Putamen (tissue), 1 donor: ENCODE results near the gene CCL26.
"Not testable (repeated sequence)": the region's sequence is repeated elsewhere in the genome, so short reads cannot be mapped to it uniquely, and the experiment has no call there.

Source experiments
- DNase-seq: peaks from one replicate; pipeline ENCODE4 v3.0.0-alpha.2; 2016; ENCODE audit warnings: low spot score

Gene CCL26

GRCh38 chr7:75738975-75739795, 32.8 kb downstream of the CCL26 start:
- DNase-seq = peak; percentile 100

DNA sequence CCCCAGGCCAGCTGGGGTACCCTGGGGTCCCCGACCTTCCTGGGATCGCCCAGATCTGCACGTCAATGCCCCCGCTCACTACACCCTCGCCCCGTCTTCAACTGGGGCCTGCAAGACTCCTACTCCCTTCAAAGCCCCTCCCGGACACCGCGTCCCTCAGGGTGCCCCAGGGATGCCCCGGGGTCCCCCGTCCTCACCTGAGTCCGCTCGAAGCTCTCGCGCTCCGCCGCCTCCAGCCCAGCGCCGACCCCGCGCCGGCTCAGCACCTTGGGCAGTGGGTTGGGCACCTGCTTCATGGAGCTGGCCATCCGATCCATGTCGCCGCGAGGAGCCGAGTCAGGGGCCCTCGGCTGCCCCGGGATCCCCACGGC, 33.4 kb downstream of the CCL26 start, which contains the start of gene HIP1:
HIP1 (minus strand) TSS at position 338 of the 371 bp plus-strand sequence; CDS start at position 317, 21 bp downstream.
- no peak for DNase-seq

DNA sequence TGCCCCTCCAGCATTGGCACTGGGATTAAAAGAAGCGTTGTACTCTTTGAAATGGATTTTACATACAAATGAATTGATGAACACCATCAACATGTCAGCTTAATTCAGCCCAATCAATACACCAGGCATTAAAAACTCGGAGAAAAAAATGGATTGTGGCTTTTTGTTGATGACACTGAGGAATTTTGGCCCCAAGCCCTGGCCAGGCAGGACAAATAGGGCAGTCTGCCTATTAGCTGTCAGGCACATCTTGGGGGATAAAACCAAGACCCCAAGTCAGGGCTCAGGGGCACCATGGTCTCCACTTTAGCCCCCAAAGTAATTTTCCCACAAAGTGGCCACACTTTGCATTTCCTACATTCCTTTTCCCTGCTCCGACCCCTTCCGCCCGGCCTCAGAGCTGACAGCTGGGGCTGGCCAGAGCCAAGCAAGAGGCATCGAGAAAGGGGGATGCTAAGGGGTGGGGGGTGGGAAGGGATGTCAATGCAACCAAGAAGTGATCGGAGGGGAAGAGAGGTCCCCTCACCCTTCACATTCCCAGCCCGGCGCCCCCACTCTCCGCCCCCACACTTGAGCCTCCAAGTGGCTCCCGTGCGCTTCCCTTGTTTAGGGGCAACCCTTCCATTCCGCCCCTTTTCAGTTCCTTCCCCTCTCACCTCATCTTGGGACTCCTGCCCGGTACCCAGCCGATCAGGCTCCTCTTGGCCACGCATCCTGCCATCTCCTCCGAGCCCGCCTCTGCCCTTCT, 34.0 kb downstream of the CCL26 start:
- DNase-seq = no peak

- no peak for DNase-seq
These were observed 36.2 kb downstream of the CCL26 start for GRCh38 chr7:75735581-75736350.

- no peak for DNase-seq
These were observed 37.2 kb downstream of the CCL26 start for GRCh38 chr7:75734586-75735458.

DNA sequence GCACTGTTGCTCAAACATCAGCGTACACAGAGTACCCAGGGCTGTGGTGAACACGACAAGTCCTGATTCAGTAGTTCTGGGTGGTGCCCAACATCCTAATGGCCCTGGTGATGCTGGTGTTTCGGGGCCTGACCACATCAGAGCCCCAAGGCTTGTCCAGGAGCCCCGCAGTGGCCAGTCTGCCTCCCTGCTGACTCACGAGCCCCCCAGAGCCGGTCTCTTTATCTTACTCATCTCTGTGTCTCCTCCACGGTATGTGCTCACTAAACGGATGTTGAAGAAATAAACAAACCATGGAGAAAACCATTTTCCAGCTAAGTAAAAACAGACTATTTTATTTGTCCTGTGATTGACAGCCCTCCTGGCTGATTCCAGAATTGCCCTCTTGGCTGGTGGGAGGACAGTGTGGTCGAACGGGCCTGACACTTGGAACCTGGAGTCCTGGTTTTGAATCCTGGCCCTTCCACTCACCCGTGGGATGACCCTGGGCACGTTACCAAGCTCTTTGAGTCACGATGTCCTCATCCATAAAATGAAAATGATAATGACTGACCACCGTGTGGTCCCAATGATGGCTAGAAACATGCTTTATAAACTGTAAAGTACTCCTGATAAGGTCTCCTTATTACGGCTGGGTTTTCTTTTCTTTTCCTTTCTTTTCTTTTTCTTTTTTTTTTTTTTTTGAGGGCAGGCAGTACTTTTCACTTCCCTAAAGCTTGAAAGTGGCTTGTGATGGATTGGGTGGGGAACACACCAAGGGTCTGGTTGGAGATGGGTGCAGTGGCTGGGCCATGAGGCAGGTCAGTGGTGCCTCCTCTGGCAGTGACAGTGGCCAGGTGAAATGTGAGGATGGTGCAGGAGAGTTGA, 39.0 kb downstream of the CCL26 start:
- DNase-seq = no peak

DNA sequence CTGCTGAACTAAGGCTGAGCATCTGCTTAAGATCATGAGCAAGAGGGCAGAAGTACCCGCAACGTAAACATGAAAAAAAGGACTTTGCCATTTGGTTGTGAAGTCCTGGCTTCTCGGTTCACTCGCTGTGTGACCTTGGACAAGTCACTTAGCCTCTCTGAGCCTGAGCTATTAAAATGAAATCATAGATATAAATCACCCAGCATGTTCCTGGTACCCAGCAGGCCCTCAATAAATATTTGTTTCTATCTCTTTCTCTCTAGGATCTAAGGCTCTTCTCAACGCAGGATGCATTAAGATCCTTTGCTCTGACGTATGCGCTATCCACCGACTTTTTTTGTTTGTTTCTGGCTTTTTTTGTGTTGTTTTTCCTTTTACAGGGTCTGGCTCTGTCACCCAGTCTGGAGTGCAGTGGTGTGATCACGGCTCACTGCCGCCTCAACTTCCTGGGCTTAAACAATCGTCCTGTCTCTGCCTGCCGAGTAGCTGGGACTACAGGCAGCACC, 39.9 kb downstream of the CCL26 start:
- no peak for DNase-seq

DNA sequence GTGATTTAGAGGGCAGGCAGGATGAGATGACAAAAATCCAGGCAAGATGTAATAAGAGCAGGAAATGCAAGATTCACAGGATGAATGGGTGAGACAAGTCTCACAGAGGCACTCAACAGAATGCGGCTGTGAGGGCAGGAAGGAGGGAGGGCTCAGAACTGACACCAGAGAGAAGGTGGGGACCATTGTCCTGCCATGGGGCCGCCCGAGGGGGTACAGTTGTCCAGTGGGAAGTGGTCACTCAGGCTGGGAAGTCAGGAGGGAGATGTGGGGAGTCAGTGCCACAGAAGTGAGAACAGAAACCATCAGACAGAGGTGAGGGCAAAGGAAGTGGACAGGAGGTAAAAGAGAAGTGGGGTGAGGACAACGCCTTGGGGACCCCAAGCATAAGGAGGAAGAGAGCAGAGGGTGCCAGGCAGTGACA, 42.1 kb downstream of the CCL26 start:
- DNase-seq = no peak

DNA sequence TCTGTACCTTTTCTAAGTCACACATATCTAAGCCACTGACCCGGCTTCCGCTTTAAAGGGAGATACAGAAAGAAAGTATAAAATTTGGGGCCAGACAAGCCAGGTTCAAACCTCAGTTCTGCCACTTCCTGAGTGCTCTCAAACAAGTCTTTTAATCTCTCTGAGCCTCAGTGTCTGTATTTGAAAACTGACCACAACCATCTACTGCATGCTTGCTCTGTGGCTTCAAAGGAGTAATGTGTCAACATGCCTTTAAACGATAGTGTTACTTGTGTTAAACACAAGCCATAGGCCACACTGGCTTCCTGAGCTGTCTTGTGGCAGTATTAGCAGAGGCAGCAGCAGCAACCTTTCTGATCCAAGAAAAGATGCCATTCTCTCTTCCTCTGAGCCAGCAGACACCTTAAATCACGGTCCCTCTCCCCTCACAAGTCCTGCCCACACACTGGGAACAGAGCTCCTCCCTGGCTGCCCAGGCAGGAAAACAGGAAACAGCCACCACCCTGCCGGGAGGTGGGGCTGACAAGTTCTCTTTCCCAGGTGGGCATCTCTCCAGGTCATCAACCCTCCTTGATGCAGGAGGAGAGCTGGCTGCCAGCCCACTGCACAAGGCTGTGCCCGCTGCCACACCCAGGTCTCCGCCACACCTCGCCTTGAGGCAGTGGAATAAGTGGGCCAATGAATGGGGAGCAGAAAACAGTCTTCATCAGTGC, 44.0 kb downstream of the CCL26 start:
- no peak for DNase-seq

- DNase-seq = not testable (repeated sequence)
These were observed 44.7 kb downstream of the CCL26 start for GRCh38 chr7:75727351-75727750.

GRCh38 chr7:75725306-75725705, 46.7 kb downstream of the CCL26 start:
- no peak for DNase-seq

- no peak for DNase-seq
These were observed 48.6 kb downstream of the CCL26 start for GRCh38 chr7:75723444-75723843.

DNA sequence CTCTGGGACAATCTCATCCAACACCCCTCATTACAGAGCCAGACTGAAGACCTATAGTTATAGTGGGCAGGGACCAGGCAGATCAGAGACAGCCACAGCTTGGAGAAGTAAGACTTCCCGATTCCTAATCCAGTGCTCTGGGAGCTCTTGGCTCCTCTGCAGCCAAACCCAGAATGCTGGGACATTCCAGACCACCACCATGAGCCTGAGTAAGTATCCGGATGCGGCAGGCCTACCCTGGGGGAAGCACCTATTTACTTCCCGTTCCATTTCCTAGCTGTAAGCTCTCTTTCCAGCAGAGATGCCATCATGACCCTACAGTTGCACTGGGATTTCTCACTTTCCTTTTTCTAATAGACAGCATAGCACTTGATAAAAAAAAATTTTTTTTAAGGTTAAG, 49.6 kb downstream of the CCL26 start:
- no peak for DNase-seq

- DNase-seq = not testable (repeated sequence)
These were observed 50.1 kb downstream of the CCL26 start for GRCh38 chr7:75721922-75722321.

DNA sequence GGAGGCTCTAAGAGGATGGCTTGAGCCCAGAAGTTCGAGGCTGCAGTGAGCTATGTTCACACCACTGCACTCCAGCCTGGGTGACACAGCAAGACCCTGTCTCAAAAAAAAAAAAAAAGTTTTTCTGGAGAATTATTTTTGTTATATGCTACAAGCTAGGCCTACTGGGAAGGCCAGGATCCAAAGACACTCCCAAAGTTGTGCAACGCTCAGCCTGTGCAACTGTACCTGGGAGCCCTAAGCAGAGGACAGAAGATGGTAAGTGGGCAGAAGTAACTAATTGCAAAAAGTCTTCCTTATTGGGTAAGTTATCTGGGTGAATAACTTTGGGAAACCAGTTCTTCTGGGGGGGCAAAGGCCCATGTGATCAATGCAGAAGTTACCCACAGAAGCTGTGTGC, 50.6 kb downstream of the CCL26 start:
- DNase-seq = no peak

DNA sequence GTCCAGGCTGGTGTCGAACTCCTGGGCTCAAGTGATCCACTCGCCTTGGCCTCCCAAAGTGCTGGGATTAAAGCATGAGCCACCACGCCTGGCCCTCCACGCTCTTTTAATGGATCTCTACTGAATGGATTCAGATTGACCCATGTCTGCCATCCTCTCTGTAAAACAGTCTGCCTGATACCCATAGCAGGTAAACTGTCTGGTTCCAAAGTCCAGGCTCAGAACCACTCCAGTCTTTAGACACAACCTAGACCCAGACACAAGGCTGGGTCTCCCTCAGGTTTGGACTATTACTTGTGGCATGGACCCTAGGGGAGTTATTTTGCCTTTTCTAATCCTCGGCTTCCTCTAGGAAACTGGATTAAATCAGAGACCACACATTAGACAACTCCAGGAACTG, 52.4 kb downstream of the CCL26 start:
- no peak for DNase-seq
